SJSA1 (cell line): ENCODE measurements around the gene SMIM13. TPM values are rescaled to one million over a fixed set of nuclear protein-coding genes. Genes with fewer than 3 reads are reported as not detected.

Experiments used
- DNase-seq, 2 experiments: peaks; one replicate each; pipeline ENCODE4 v3.0.0-alpha.2; 2015 to 2020; ENCODE audit warnings: low spot score in 2 of 2, low read depth in 1 of 2
- H3K27ac ChIP-seq: fragments of 250-450 bp; sonication (Bioruptor Pico); 2 replicates; pipeline ENCODE4 v1.5.1; 2020; ENCODE audit warnings: mild to moderate bottlenecking, moderate library complexity
- H3K27me3 ChIP-seq: fragments of 250-450 bp; sonication (Bioruptor Pico); replicated peaks from 2 replicates; pipeline ENCODE4 v1.5.1; 2020; ENCODE audit warnings: mild to moderate bottlenecking, moderate library complexity
- H3K36me3 ChIP-seq: fragments of 250-450 bp; sonication (Bioruptor Pico); 2 replicates; pipeline ENCODE4 v1.5.1; 2020; ENCODE audit warnings: mild to moderate bottlenecking
- H3K4me1 ChIP-seq: fragments of 250-450 bp; sonication (Bioruptor Pico); replicated peaks from 2 replicates; pipeline ENCODE4 v1.6.1; 2021; ENCODE audit warnings: mild to moderate bottlenecking
- H3K4me3 ChIP-seq: fragments of 250-450 bp; sonication (Bioruptor Pico); 2 replicates; pipeline ENCODE4 v1.5.1; 2020; ENCODE audit warnings: mild to moderate bottlenecking
- H3K9me3 ChIP-seq: fragments of 250-450 bp; sonication (Bioruptor Pico); replicated peaks from 2 replicates; pipeline ENCODE4 v1.5.1; 2020; ENCODE audit warnings: mild to moderate bottlenecking
- total RNA-seq: library from RNA; depleted of rRNA; stranded (reverse); fragments of >200 nt; shearing (Covaris generic); gene quantifications from 2 replicates; pipeline ENCODE4 v1.2.3, GENCODE V29; 2014

The SMIM13 gene
- total RNA-seq, 1 experiment from 2014 or later: 35.9 TPM

DNA sequence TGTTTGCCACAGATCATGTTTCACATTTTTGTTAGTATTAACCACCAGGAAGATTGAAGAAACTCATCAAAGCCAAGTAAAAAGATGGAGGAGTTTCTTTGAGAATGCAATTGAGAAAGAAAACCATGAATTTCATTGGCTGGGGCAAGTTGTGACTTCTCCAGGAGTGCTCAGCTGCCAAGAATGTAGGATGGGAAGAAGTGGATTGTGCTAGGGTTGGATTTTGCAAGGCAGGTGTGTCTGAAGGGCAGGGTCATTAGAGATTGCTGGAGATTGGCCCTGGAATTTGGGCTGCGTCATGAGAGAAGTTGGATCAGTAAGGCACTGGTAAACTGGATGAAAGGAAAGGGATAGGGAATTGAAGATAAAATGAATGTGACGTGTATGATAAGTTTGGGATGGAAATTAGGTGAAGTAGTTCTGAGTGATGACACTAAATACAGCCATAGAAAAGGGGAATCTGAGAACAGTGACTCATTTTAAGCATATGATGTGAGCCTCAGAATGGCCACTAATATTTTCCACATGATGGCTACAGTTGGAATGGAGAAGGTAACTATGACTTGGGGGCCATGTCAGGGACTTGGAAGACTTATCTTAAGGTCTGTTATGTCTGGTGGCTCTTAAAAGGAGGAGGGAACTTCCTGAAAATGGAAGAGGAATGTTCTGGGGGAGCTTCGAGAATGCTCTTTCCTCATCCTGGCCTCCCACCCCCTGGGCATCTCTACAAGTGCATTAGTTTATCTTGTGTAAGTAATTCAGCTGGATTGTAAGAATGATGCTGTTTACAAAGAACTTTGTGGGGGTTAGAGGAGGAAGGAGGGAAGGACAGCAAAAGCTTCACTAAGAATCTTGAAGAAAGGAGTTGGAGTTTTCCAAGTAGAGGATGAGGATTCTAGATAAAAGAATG lies 45.7 kb downstream of the SMIM13 start:
- H3K36me3 ChIP-seq: peaks cover 17% of the 10 kb centered on the region
- DNase-seq: peak in 1 of 2 experiments; percentile 21
- H3K4me1 ChIP-seq: peaks cover 33% of the 10 kb centered on the region
- H3K27me3 ChIP-seq: no peaks in the 10 kb centered on the region
- no peak overlapping the region for H3K27ac ChIP-seq
- no peak overlapping the region for H3K4me3 ChIP-seq
- no peaks in the 10 kb centered on the region for H3K9me3 ChIP-seq

DNA sequence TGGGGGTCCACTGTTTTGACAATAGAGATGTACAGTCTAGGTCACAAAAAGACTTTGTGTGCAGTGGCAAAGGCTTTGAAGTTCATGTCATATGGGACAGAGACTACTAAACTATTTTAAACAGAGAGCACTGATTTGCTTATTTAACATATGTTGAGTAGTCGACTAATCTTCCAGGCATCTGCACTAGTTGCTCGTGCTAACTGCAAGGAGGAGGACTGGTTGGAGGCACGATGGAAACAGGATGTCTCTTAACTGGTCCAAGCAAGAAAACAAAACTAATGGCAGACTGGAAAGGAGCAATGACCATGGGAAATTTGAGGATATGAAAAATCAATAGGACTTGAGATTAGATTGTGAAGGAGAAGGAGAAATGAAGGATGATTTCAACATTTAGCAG lies 46.4 kb downstream of the SMIM13 start:
- Histone ChIP-seq H3K27ac (no peak overlapping the region), H3K4me3 (no peak overlapping the region), H3K36me3 (peaks cover 12% of the 10 kb centered on the region), H3K27me3 (no peaks in the 10 kb centered on the region), H3K4me1 (peaks cover 38% of the 10 kb centered on the region), H3K9me3 (no peaks in the 10 kb centered on the region)
- no peak for DNase-seq

DNA sequence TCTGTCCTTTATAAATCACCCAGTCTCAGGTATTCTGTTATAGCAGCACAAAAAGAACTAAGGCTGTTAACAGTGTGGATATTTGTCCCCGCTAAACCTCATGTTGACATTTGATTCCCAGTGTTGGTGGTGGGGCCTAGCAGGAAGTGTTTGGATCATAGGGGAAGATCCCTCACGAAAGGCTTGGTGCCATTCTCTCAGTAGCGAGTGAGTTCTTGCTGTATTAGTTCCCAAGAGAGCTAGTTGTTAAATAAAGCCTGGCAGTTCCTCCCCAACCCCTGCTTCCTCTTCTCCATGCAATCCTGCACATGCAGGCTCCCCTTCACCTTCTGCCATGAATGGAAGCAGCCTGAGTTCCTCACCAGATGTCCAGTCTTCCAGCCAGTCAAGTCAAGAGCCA lies 47.7 kb downstream of the SMIM13 start:
- Histone ChIP-seq H3K27ac (no peak overlapping the region), H3K9me3 (no peaks in the 10 kb centered on the region), H3K36me3 (no peaks in the 10 kb centered on the region), H3K27me3 (no peaks in the 10 kb centered on the region), H3K4me3 (no peak overlapping the region), H3K4me1 (peaks cover 38% of the 10 kb centered on the region)
- DNase-seq: no peak

DNA sequence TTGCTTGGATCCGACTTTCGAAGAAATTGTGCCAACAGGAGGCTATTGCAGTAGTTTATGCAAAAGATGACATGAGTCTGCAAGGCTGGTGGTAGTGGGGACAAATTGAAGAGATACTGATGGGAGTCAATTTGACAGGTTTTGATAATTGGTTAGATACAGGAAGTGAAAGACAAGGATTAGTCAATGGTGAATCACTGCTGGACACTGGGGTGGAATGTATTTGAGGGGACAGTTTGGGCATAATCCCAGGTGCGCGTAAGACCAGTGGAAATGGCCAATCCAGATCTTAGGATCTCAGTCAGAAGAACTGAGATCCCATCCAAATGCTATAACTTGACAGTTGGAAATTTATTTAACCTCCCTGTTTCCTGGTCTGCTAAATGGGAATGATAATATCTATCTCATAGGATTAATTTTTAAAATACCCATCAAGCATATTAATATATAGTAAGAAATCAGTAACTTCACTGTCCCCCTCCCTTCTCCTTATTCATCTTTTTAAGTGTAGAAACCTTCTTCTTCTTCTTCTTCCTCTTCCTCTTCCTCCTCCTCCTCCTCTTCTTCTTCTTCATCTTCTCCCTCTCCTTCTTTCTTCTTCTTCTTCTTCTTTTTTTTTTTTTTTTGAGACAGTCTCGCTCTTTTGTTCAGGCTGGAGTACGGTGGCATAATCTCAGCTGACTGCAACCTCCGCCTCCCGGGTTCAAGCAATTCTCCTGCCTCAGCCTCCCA lies 48.8 kb downstream of the SMIM13 start:
- no peak for DNase-seq
- no peaks in the 10 kb centered on the region for H3K36me3 ChIP-seq
- no peak overlapping the region for H3K27ac ChIP-seq
- H3K27me3 ChIP-seq: no peaks in the 10 kb centered on the region
- H3K4me1 ChIP-seq: peaks cover 31% of the 10 kb centered on the region
- H3K4me3 ChIP-seq: no peak overlapping the region
- no peaks in the 10 kb centered on the region for H3K9me3 ChIP-seq

DNA sequence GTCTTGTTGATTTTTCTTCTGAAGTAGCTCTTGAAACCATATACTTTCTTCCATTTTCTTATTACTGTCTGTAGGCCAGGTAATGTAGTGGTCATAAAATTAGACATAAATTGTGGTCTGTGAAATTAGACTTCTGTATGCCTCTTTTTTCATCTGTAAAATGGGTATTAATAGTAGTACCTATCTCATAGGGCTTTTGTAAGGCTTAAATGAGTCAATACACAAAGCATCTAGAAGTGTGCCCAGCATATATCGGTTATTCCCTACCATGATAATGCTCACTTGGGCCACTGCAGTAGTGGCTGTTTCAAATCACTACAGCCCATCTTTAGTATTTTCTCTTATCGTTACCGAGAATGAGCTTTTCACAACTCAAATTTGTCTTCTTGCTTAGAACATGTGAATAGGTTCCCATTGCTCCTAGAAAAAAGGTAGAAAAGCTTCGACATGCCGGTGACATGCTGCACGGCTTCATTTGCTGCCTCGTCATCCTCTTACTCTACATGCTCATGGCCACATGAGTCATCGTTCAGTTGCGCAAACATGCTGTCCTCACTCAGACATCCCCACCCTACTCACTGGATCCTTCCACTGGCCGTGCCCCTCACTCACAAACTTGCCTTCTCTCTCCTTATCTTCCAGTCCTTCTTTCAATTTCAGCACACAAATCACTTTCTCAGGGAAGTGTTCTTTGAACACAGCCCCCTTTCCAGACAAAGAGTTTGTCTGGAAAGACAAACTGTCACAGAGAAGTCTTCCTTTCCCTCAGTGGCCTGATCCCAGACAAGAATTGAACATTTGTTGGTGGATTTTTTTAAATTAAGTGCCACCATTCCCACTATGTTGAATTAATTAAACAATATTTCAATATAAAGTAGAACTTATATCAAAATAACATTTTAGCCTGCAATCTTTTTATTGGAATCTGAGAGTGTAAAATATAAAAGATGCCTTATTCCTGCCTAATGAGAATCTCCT lies 50.0 kb downstream of the SMIM13 start:
- DNase-seq: peak; percentile 79 to 90
- Histone ChIP-seq H3K9me3 (no peaks in the 10 kb centered on the region), H3K4me3 (no peak overlapping the region), H3K36me3 (no peaks in the 10 kb centered on the region), H3K27ac (peak overlapping the region; percentile 65), H3K4me1 (peaks cover 31% of the 10 kb centered on the region), H3K27me3 (no peaks in the 10 kb centered on the region)

DNA sequence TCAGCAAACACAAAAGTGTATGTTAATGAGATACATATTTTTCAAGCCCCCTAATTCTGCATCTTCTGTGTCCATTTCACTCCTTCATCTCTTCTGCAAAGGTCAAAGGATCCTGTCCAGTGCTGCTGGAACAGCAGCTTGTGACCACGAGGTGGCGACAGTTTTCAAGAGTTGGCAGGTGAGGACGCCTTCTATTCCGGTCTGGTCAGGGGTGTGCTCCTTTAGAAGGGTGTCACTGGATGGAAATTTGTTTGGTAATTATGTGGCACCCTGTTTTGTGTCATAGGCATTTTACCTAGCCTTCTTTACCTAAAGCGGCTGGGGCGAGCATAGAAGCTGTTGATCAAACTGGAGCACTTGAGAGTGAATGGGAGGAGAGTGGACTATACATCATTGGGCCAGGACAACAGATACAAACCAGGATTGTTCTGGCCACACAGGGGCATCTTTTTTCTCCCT lies 50.8 kb downstream of the SMIM13 start:
- DNase-seq: peak; percentile 80 to 81
- Histone ChIP-seq H3K4me3 (no peak overlapping the region), H3K4me1 (peaks cover 25% of the 10 kb centered on the region), H3K9me3 (no peaks in the 10 kb centered on the region), H3K27ac (peak overlapping the region; percentile 65), H3K27me3 (no peaks in the 10 kb centered on the region), H3K36me3 (no peaks in the 10 kb centered on the region)

DNA sequence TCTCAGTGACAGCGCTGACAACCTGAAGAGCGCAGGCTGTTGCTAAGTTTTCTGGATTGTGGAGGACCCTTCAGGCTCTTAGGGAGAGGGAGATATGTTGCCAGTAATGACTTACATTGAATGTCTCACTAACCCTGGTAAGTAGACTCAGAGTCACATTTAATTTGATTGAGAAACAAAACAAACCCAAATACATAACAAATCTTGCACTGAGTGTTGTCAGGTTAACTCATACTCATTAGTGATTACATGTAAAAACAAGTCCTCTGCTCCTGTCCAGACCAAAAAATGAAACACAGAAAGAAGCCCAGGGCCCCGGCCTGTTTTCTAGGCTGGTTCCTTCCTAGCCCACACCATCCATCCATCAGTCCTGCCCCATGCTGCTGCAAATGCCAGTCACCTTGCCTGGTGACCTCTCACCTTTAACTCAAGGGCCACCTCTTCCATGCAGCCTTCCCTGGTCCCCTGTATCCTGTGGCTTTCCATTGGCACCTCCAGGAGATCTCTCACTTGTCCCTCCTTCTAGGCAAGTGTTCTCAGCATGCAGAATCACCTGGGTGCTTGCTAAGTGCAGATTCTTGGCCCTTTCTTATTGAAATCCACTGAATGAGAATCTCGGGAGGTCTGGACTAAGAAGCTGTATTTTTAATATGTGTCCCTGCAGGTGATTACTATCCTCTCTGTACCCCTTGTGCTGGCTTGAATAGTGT lies 52.6 kb downstream of the SMIM13 start:
- Histone ChIP-seq H3K4me3 (no peak overlapping the region), H3K27ac (no peak overlapping the region), H3K36me3 (no peaks in the 10 kb centered on the region), H3K9me3 (no peaks in the 10 kb centered on the region), H3K27me3 (no peaks in the 10 kb centered on the region), H3K4me1 (peaks cover 15% of the 10 kb centered on the region)
- DNase-seq: no peak

DNA sequence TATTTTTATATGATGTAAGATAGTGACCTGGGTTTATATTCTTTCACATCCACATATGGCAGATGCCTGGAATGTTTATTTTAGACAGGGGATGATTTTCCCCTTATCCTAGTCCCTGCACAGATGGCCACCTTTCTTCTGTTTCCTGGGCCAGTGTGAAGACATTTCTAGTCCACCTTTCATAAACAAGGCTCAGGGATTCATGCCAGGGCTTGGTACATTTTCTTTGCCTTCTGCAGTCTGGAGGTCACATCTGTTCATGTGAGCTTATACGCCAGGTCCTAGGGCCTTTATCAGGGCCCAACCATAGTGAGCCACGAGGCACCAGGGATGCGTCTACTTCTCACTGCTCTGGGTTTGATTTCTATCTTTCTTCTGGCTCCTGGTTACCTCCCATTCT lies 55.9 kb downstream of the SMIM13 start:
- Histone ChIP-seq H3K9me3 (no peaks in the 10 kb centered on the region), H3K27me3 (no peaks in the 10 kb centered on the region), H3K27ac (no peak overlapping the region), H3K4me3 (no peak overlapping the region), H3K36me3 (no peaks in the 10 kb centered on the region), H3K4me1 (peaks cover 2% of the 10 kb centered on the region)
- no peak for DNase-seq

DNA sequence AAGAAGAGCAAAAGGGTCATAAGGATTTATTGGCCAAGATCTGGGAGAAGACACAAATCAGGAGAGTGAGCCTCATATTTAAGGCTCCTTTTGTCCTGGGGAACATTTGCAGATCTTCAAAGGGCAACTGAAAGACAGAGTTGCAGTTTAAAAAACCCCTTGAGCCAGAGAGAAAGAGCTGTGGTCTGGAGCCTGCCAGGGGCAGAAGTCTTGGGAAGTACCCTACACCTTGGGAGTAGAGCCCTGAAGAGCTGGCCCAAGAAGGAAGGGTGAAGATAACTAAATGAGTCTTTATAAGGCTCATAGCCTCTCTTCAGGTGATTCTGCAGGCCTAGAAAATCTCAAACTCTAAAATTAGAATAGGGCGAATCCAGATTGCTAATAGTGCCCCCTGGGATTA lies 57.9 kb downstream of the SMIM13 start:
- H3K9me3 ChIP-seq: no peaks in the 10 kb centered on the region
- no peak for DNase-seq
- no peak overlapping the region for H3K4me3 ChIP-seq
- no peak overlapping the region for H3K27ac ChIP-seq
- H3K4me1 ChIP-seq: no peaks in the 10 kb centered on the region
- H3K27me3 ChIP-seq: no peaks in the 10 kb centered on the region
- no peaks in the 10 kb centered on the region for H3K36me3 ChIP-seq

DNA sequence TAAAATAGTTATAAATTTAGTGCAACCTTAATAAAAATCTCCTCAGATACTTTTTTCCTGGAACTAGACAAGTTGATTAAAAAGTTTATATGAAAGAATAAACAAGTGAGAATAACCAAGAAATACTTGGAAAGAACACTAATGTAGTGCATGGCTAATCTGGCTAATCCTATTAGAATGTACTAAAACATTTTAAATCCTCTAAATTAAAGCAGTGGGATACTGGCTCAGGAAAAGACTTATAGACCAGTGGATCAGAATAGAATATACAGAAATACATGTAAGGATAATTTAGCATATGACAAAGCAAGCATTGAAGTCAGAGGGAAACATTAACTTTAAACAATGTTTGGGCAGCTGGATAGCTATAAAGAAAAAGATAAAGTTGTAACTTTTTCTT lies 58.9 kb downstream of the SMIM13 start:
- H3K4me3 ChIP-seq: no peak overlapping the region
- H3K27me3 ChIP-seq: no peaks in the 10 kb centered on the region
- H3K9me3 ChIP-seq: no peaks in the 10 kb centered on the region
- no peak overlapping the region for H3K27ac ChIP-seq
- no peaks in the 10 kb centered on the region for H3K36me3 ChIP-seq
- no peaks in the 10 kb centered on the region for H3K4me1 ChIP-seq
- DNase-seq: no peak

DNA sequence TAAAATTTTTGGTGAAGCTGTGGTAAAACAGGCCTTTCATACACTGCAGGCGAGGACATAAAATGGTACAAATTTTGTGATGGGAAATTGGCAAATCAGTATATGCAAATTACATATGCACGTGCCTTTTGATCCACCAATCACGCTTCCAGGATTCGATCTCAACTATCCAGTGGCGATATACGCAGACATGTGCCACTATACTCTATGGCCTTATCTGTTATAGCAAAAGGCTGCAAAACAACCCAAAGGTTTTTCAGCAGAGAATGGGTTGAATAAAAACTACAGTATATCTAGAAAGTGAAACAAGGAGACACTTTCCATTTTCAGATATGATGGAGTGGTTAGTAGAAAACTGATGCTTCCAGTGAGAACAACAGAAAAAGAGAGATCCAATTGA lies 59.8 kb downstream of the SMIM13 start:
- Histone ChIP-seq H3K27ac (no peak overlapping the region), H3K4me1 (no peaks in the 10 kb centered on the region), H3K27me3 (no peaks in the 10 kb centered on the region), H3K9me3 (no peaks in the 10 kb centered on the region), H3K36me3 (no peaks in the 10 kb centered on the region), H3K4me3 (no peak overlapping the region)
- no peak for DNase-seq

DNA sequence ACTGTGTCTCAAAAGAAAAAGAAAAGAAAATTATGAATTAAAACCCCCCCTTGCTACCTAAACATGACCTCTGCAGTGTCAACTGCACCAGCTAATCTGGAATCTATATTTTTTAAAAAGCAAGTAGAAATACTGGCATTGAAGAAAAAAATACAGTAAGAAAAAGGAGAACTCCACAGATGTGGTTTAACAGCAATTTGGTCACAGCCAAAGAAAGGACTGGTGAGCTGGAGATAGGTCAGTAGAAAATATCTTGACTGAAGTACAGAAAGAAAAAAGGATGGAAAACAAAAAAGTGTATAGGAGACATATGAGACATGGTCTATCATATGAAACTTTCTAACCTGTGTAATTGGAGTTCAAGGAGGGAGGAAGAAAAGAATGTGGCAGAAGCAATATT lies 62.0 kb downstream of the SMIM13 start:
- no peak for DNase-seq

DNA sequence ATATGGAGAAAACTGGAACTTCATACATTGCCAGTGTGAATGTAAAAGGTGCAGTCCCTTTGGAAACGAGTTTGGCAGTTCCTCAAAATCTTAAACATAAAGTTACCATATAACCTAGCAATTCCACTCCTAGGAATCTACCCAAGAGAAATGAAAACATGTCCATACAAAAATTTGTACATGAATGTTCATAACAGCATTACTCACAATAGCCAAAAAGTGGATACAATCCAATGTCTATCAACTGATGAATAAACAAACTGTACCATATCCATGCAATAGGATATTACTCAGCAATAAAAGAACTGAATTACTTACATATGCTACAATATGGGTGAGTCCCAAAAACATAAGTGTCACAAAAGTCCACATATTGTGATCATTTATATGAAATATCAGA lies 66.6 kb downstream of the SMIM13 start:
- no peaks in the 10 kb centered on the region for H3K27me3 ChIP-seq
- no peaks in the 10 kb centered on the region for H3K36me3 ChIP-seq
- peak overlapping the region; percentile 78 for H3K27ac ChIP-seq
- no peak for DNase-seq
- peaks cover 30% of the 10 kb centered on the region for H3K4me1 ChIP-seq
- no peaks in the 10 kb centered on the region for H3K9me3 ChIP-seq
- no peak overlapping the region for H3K4me3 ChIP-seq

More for the DNA sequence above, 62.0 kb downstream of the SMIM13 start:
- Histone ChIP-seq H3K27ac (no peak overlapping the region), H3K27me3 (no peaks in the 10 kb centered on the region), H3K4me1 (peaks cover 8% of the 10 kb centered on the region), H3K9me3 (no peaks in the 10 kb centered on the region), H3K36me3 (no peaks in the 10 kb centered on the region), H3K4me3 (no peak overlapping the region)
